ENCODE results near the gene PPP4R2. TPM values are rescaled to one million over a fixed set of nuclear protein-coding genes. Genes with fewer than 3 reads are reported as not detected.
"Not testable (repeated sequence)": the region's sequence is repeated elsewhere in the genome, so short reads cannot be mapped to it uniquely, and the experiment has no call there.

PPP4R2 gene
- total RNA-seq, 1 experiment from 2014 or later = 63.2 TPM

- Histone ChIP-seq H3K79me2 (ENCODE audit: low read depth) (peaks cover 65% of the 10 kb centered on the region), H3K36me3 (ENCODE audit: low read depth) (peaks cover 19% of the 10 kb centered on the region), H3K27ac (no peak overlapping the region), H3K4me2 (peak overlapping the region; percentile 78), H3K4me3 (peak overlapping the region; percentile 65; the same call in 1 of the 2 replicates), H4K20me1 (ENCODE audit: insufficient read depth) (peaks cover 49% of the 10 kb centered on the region), H3K9me3 (ENCODE audit: insufficient read depth, low read depth) (no peaks in the 10 kb centered on the region), H2AFZ (no peak overlapping the region), H3F3A (ENCODE audit: insufficient read depth, low read depth) (no peaks in the 10 kb centered on the region), H3K4me1 (replicated peaks; ENCODE audit: insufficient read depth) (peaks cover 21% of the 10 kb centered on the region), H3K27me3 (ENCODE audit: insufficient read depth, low read depth) (no peaks in the 10 kb centered on the region), H3K9me2 (ENCODE audit: insufficient read depth) (no peaks in the 10 kb centered on the region)
- intact Hi-C loops (cut with micrococcal nuclease; ENCODE audit: unreplicated experiment) = loop anchor here (5.0 kb wide), 1 partner anchor 59 kb away; no protein-coding TSS in a partner anchor
- ChIA-PET POLR2A (ENCODE audit: unreplicated experiment) (no interaction called here), CTCF (interaction anchor here (0.7 to 0.8 kb wide), 2 partner anchors 58 to 65 kb away, joined by 3 to 4 read pairs; no protein-coding TSS in a partner anchor)
- TF ChIP-seq EZH2 (IDR thresholded peaks at IDR 0.05; ENCODE audit: low read depth) (no peak), CTCF (conservative IDR thresholded peaks at IDR 0.05) (no peak)
- DNase-seq = no peak
- no TSS peak for BruUV-seq (replicated peaks)
Observed at GRCh38 chr3:72998466-72998865, 1.9 kb downstream of the PPP4R2 start.

- Histone ChIP-seq H3K4me1 (replicated peaks; ENCODE audit: insufficient read depth) (peaks cover 21% of the 10 kb centered on the region), H3K9me3 (ENCODE audit: insufficient read depth, low read depth) (no peaks in the 10 kb centered on the region), H3F3A (ENCODE audit: insufficient read depth, low read depth) (no peaks in the 10 kb centered on the region), H3K9me2 (ENCODE audit: insufficient read depth) (no peaks in the 10 kb centered on the region), H3K4me3 (peak overlapping the region; percentile 65; the same call in 1 of the 2 replicates), H4K20me1 (ENCODE audit: insufficient read depth) (peaks cover 52% of the 10 kb centered on the region), H2AFZ (no peak overlapping the region), H3K27me3 (ENCODE audit: insufficient read depth, low read depth) (no peaks in the 10 kb centered on the region), H3K79me2 (ENCODE audit: low read depth) (peaks cover 77% of the 10 kb centered on the region), H3K36me3 (ENCODE audit: low read depth) (peaks cover 19% of the 10 kb centered on the region), H3K27ac (no peak overlapping the region), H3K4me2 (peak overlapping the region; percentile 78)
- no peak for DNase-seq
- ChIA-PET CTCF (no interaction called here), POLR2A (ENCODE audit: unreplicated experiment) (interaction anchor here (0.5 kb wide), 1 partner anchor 45 kb away, joined by 3 read pairs; no protein-coding TSS in a partner anchor)
- BruUV-seq (replicated peaks) = no TSS peak
- no peak for TF ChIP-seq EZH2 (IDR thresholded peaks at IDR 0.05; ENCODE audit: low read depth)
- TF ChIP-seq CTCF (conservative IDR thresholded peaks at IDR 0.05) = no peak
- intact Hi-C loops (cut with micrococcal nuclease; ENCODE audit: unreplicated experiment) = loop anchor here (5.0 kb wide), 1 partner anchor 57 kb away; no protein-coding TSS in a partner anchor
Observed at GRCh38 chr3:72999951-73000350, 3.3 kb downstream of the PPP4R2 start.

GRCh38 chr3:73003050-73003449 lies 6.4 kb downstream of the PPP4R2 start:
- H3K4me3 ChIP-seq, CTCF ChIA-PET: not testable (repeated sequence)

GRCh38 chr3:73004316-73004715 lies 7.7 kb downstream of the PPP4R2 start:
- peaks cover 92% of the 10 kb centered on the region for H3K79me2 ChIP-seq (ENCODE audit: low read depth)
- H3F3A ChIP-seq (ENCODE audit: insufficient read depth, low read depth) = no peaks in the 10 kb centered on the region
- no peaks in the 10 kb centered on the region for H3K9me3 ChIP-seq (ENCODE audit: insufficient read depth, low read depth)
- BruUV-seq (replicated peaks) = no TSS peak
- peaks cover 6% of the 10 kb centered on the region for H3K4me1 ChIP-seq (replicated peaks; ENCODE audit: insufficient read depth)
- H3K36me3 ChIP-seq (ENCODE audit: low read depth) = peaks cover 6% of the 10 kb centered on the region
- H3K4me3 ChIP-seq = no peak overlapping the region
- peaks cover 61% of the 10 kb centered on the region for H4K20me1 ChIP-seq (ENCODE audit: insufficient read depth)
- H3K9me2 ChIP-seq (ENCODE audit: insufficient read depth) = no peaks in the 10 kb centered on the region
- TF ChIP-seq CTCF (conservative IDR thresholded peaks at IDR 0.05) (no peak), EZH2 (IDR thresholded peaks at IDR 0.05; ENCODE audit: low read depth) (no peak)
- ChIA-PET POLR2A (ENCODE audit: unreplicated experiment) (no interaction called here), CTCF (no interaction called here)
- no peak overlapping the region for H3K4me2 ChIP-seq
- H2AFZ ChIP-seq = no peak overlapping the region
- no peak for DNase-seq
- intact Hi-C loops (cut with micrococcal nuclease; ENCODE audit: unreplicated experiment) = no loop called here
- H3K27me3 ChIP-seq (ENCODE audit: insufficient read depth, low read depth) = no peaks in the 10 kb centered on the region
- H3K27ac ChIP-seq = no peak overlapping the region

More at GRCh38 chr3:73003050-73003449, 6.4 kb downstream of the PPP4R2 start:
- POLR2A ChIA-PET (ENCODE audit: unreplicated experiment); H3K9me2 ChIP-seq (ENCODE audit: insufficient read depth); BruUV-seq (replicated peaks); H2AFZ ChIP-seq; H3F3A ChIP-seq (ENCODE audit: insufficient read depth, low read depth); H3K27ac ChIP-seq; intact Hi-C loops (cut with micrococcal nuclease; ENCODE audit: unreplicated experiment); DNase-seq; H3K4me2 ChIP-seq; H3K27me3 ChIP-seq (ENCODE audit: insufficient read depth, low read depth); H3K9me3 ChIP-seq (ENCODE audit: insufficient read depth, low read depth): not testable (repeated sequence)
- H3K36me3 ChIP-seq (ENCODE audit: low read depth) = peaks cover 16% of the 10 kb centered on the region
- peaks cover 61% of the 10 kb centered on the region for H4K20me1 ChIP-seq (ENCODE audit: insufficient read depth)
- H3K4me1 ChIP-seq (replicated peaks; ENCODE audit: insufficient read depth) = peaks cover 19% of the 10 kb centered on the region
- peaks cover 92% of the 10 kb centered on the region for H3K79me2 ChIP-seq (ENCODE audit: low read depth)
